HepG2 (cell line): ENCODE results near the gene USP14. TPM values are rescaled to one million over a fixed set of nuclear protein-coding genes. Genes with fewer than 3 reads are reported as not detected.

ENCODE experiments used
- GABPB1 ChIP-seq: IDR thresholded peaks from 2 replicates; pipeline ENCODE4 v1.6.1; 2016; ENCODE audit warnings: mild to moderate bottlenecking, missing genetic modification reagents, moderate library complexity, missing compliant biosample characterization
- HDAC6 ChIP-seq: fragments of 200-600 bp; sonication (generic); IDR thresholded peaks from 2 replicates; pipeline ENCODE4 v1.7.0; 2017; ENCODE audit warnings: mild to moderate bottlenecking, antibody characterized with exemption, low read length, low read depth
- NFAT5 ChIP-seq: sonication (generic); formaldehyde crosslinking; IDR thresholded peaks from 2 replicates; pipeline ENCODE4 v1.4.0; 2020; ENCODE audit warnings: missing genetic modification reagents
- NR2F2 ChIP-seq: IDR thresholded peaks from 2 replicates; pipeline ENCODE4 v1.6.1; 2012; ENCODE audit warnings: low read depth, inconsistent platforms, borderline replicate concordance
- RNF219 ChIP-seq: sonication (generic); formaldehyde crosslinking; IDR thresholded peaks from 2 replicates; pipeline ENCODE4 v1.5.0; 2020; ENCODE audit warnings: mild to moderate bottlenecking, missing genetic modification reagents
- SALL1 ChIP-seq: sonication (generic); formaldehyde crosslinking; IDR thresholded peaks from 2 replicates; pipeline ENCODE4 v1.8.0; 2022; ENCODE audit warnings: mild to moderate bottlenecking, missing genetic modification reagents
- SNAPC2 ChIP-seq: sonication (generic); formaldehyde crosslinking; IDR thresholded peaks from 2 replicates; pipeline ENCODE4 v1.8.1; 2022; ENCODE audit warnings: mild to moderate bottlenecking, missing genetic modification reagents
- SYNCRIP ChIP-seq: fragments of 200-400 bp; formaldehyde crosslinking; IDR thresholded peaks from 2 replicates; pipeline ENCODE4 v1.6.1; 2018; ENCODE audit warnings: mild to moderate bottlenecking, low read depth, low read length; ENCODE audit not compliant: insufficient read depth
- ZNF326 ChIP-seq: sonication (generic); formaldehyde crosslinking; IDR thresholded peaks from 2 replicates; pipeline ENCODE4 v1.4.0; 2020; ENCODE audit warnings: missing genetic modification reagents, borderline replicate concordance
- ZNF709 ChIP-seq: sonication (generic); formaldehyde crosslinking; IDR thresholded peaks from 2 replicates; pipeline ENCODE4 v1.5.0; 2020; ENCODE audit warnings: mild to moderate bottlenecking, missing genetic modification reagents
- ZNF891 ChIP-seq: sonication (generic); formaldehyde crosslinking; IDR thresholded peaks from 2 replicates; pipeline ENCODE4 v1.5.0; 2020; ENCODE audit warnings: mild to moderate bottlenecking, missing genetic modification reagents
- polyA plus RNA-seq, 8 experiments: library from polyadenylated mRNA; depleted of rRNA in 3 of 8; stranded (reverse) in 7 of 8; unstranded in 1 of 8; fragments of >200 nt; fragmentation: Illumina TruSeq in 4 of 8; extraction: Trizol in 4 of 8; gene quantifications; 2 replicates each; pipeline versions ENCODE4 v1.2.1 to v1.2.3, GENCODE V29; 2011 to 2016; ENCODE audit warnings: low read depth in 4 of 8, missing spikeins in 1 of 8, mixed read lengths in 1 of 8; ENCODE audit not compliant: insufficient read depth in 1 of 8
- total RNA-seq, 5 experiments: library from RNA; depleted of rRNA; stranded (reverse); fragments of >200 nt; fragmentation: Illumina TruSeq; extraction: Trizol; gene quantifications; 2 replicates each; pipeline ENCODE4 v1.2.3, GENCODE V29; 2016; ENCODE audit warnings: low read depth in 1 of 5
- TF ChIP-seq, protein P1 (sequence below): sonication (generic); formaldehyde crosslinking; IDR thresholded peaks from 2 replicates; pipeline ENCODE4 v1.5.0; 2020; ENCODE audit warnings: mild to moderate bottlenecking, missing genetic modification reagents, borderline replicate concordance
- TF ChIP-seq, protein P2 (sequence below): IDR thresholded peaks from 2 replicates; pipeline ENCODE4 v1.6.1; 2016; ENCODE audit warnings: low read depth, missing genetic modification reagents, missing compliant biosample characterization

The USP14 gene
- total and polyA plus RNA-seq, 2 of the 13 experiments (the other 11 are each of a cell fraction or from before 2014, with no cell fraction given), result 14.7 to 16.6 TPM

GRCh38 chr18:111306-112014, 46.9 kb upstream of the USP14 start (continued):
- peak; percentile 94 for TF ChIP-seq ZNF709 (CRISPR knock-in tag)
- TF ChIP-seq ZNF891 (CRISPR knock-in tag), result 0 out of 2 replicates have a peak, but pooled peaks have one; percentile 74
- TF ChIP-seq, protein P1, sequence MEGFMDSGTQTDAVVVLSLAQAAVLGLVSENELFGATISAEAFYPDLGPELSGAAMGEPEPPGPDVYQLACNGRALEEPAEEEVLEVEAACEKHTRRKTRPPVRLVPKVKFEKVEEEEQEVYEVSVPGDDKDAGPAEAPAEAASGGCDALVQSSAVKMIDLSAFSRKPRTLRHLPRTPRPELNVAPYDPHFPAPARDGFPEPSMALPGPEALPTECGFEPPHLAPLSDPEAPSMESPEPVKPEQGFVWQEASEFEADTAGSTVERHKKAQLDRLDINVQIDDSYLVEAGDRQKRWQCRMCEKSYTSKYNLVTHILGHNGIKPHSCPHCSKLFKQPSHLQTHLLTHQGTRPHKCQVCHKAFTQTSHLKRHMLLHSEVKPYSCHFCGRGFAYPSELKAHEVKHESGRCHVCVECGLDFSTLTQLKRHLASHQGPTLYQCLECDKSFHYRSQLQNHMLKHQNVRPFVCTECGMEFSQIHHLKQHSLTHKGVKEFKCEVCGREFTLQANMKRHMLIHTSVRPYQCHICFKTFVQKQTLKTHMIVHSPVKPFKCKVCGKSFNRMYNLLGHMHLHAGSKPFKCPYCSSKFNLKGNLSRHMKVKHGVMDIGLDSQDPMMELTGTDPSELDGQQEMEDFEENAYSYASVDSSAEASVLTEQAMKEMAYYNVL (CRISPR knock-in tag), result no peak
- peak; percentile 95 for TF ChIP-seq NFAT5 (CRISPR knock-in tag)
- no peak for TF ChIP-seq ZNF326 (CRISPR knock-in tag)
- no peak for TF ChIP-seq HDAC6
- TF ChIP-seq NR2F2, result no peak
- no peak for TF ChIP-seq RNF219 (CRISPR knock-in tag)
- TF ChIP-seq, protein P2, sequence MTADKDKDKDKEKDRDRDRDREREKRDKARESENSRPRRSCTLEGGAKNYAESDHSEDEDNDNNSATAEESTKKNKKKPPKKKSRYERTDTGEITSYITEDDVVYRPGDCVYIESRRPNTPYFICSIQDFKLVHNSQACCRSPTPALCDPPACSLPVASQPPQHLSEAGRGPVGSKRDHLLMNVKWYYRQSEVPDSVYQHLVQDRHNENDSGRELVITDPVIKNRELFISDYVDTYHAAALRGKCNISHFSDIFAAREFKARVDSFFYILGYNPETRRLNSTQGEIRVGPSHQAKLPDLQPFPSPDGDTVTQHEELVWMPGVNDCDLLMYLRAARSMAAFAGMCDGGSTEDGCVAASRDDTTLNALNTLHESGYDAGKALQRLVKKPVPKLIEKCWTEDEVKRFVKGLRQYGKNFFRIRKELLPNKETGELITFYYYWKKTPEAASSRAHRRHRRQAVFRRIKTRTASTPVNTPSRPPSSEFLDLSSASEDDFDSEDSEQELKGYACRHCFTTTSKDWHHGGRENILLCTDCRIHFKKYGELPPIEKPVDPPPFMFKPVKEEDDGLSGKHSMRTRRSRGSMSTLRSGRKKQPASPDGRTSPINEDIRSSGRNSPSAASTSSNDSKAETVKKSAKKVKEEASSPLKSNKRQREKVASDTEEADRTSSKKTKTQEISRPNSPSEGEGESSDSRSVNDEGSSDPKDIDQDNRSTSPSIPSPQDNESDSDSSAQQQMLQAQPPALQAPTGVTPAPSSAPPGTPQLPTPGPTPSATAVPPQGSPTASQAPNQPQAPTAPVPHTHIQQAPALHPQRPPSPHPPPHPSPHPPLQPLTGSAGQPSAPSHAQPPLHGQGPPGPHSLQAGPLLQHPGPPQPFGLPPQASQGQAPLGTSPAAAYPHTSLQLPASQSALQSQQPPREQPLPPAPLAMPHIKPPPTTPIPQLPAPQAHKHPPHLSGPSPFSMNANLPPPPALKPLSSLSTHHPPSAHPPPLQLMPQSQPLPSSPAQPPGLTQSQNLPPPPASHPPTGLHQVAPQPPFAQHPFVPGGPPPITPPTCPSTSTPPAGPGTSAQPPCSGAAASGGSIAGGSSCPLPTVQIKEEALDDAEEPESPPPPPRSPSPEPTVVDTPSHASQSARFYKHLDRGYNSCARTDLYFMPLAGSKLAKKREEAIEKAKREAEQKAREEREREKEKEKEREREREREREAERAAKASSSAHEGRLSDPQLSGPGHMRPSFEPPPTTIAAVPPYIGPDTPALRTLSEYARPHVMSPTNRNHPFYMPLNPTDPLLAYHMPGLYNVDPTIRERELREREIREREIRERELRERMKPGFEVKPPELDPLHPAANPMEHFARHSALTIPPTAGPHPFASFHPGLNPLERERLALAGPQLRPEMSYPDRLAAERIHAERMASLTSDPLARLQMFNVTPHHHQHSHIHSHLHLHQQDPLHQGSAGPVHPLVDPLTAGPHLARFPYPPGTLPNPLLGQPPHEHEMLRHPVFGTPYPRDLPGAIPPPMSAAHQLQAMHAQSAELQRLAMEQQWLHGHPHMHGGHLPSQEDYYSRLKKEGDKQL (CRISPR knock-in tag), result no peak
- no peak for TF ChIP-seq SYNCRIP
- TF ChIP-seq GABPB1 (CRISPR knock-in tag), result peak; percentile 47; the same call in 1 of the 2 replicates
- no peak for TF ChIP-seq SNAPC2
- peak; percentile 94 for TF ChIP-seq SALL1
